Activated naive CD4-positive, alpha-beta T cell treated with anti-CD3 and anti-CD28 coated beads, Interleukin-2, amount 50 U/mL, for 72 hours (primary cell): ENCODE data around the gene SCAMP4. TPM values are rescaled to one million over a fixed set of nuclear protein-coding genes. Genes with fewer than 3 reads are reported as not detected.

ENCODE experiments used
- ATAC-seq, 2 donors: fragments of 150-1000 bp; cut with Tn5 transposase; 2 replicates each; pipeline ENCODE4 v1.10.0; 2021; ENCODE audit warnings: mild to moderate bottlenecking in 2 of 2, moderate library complexity in 2 of 2
- DNase-seq, 2 donors: peaks; one replicate each; pipeline ENCODE4 v3.0.0; 2021 to 2022; ENCODE audit warnings: low spot score in 2 of 2
- H3K27ac Mint-ChIP-seq, 2 donors: one replicate each; pipeline ENCODE4 v1.8.0; 2022; ENCODE audit warnings: mild to moderate bottlenecking in 2 of 2, mixed read lengths in 2 of 2
- H3K36me3 Mint-ChIP-seq, 2 donors: one replicate each; pipeline ENCODE4 v1.8.0; 2022; ENCODE audit warnings: mixed read lengths in 2 of 2
- H3K9me3 Mint-ChIP-seq, 2 donors: one replicate each; pipeline ENCODE4 v1.8.0; 2022; ENCODE audit warnings: mixed read lengths in 2 of 2
- total RNA-seq, 2 donors: library from RNA; stranded (reverse); gene quantifications; one replicate each; pipeline ENCODE4 v1.2.3, GENCODE V29; 2022

SCAMP4 gene
- total RNA-seq, 2 donors from 2014 or later, result 22.4 to 28.2 TPM

GRCh38 chr19:1889907-1890306, 15.3 kb upstream of the SCAMP4 start:
- ATAC-seq (no peak), DNase-seq (no peak)
- no peaks in the 10 kb centered on the region for H3K9me3 Mint-ChIP-seq
- H3K36me3 Mint-ChIP-seq, result peaks cover under 1% of the 10 kb centered on the region in 2 donors
- H3K27ac Mint-ChIP-seq, result peak overlapping the region in 1 of 2 donors; percentile 37

GRCh38 chr19:1893791-1894190, 11.4 kb upstream of the SCAMP4 start:
- DNase-seq (no peak), ATAC-seq (no peak)
- H3K36me3 Mint-ChIP-seq, result no peaks in the 10 kb centered on the region
- no peaks in the 10 kb centered on the region for H3K9me3 Mint-ChIP-seq
- H3K27ac Mint-ChIP-seq, result peak overlapping the region in 1 of 2 donors; percentile 39

- ATAC-seq, result no peak
- H3K9me3 Mint-ChIP-seq, result no peaks in the 10 kb centered on the region
- DNase-seq, result no peak
- peak overlapping the region; percentile 86 to 95 for H3K27ac Mint-ChIP-seq
- H3K36me3 Mint-ChIP-seq, result no peaks in the 10 kb centered on the region
Measured at GRCh38 chr19:1896508-1896907, 8.7 kb upstream of the SCAMP4 start.

- Mint-ChIP-seq H3K27ac (no peak overlapping the region), H3K36me3 (peaks cover 0 to 5% of the 10 kb centered on the region in 2 donors), H3K9me3 (no peaks in the 10 kb centered on the region)
- DNase-seq, result no peak
- no peak for ATAC-seq
Measured at GRCh38 chr19:1901940-1902404, 3.2 kb upstream of the SCAMP4 start.

- Mint-ChIP-seq H3K27ac (peak overlapping the region in 1 of 2 donors; percentile 84), H3K9me3 (no peaks in the 10 kb centered on the region), H3K36me3 (peaks cover 0 to 5% of the 10 kb centered on the region in 2 donors)
- no peak for DNase-seq
- ATAC-seq, result no peak
Measured at GRCh38 chr19:1902923-1903322, 2.3 kb upstream of the SCAMP4 start.

GRCh38 chr19:1904860-1905109, 414 bp upstream of the SCAMP4 start:
- peak in 1 of 2 donors; percentile 8 for ATAC-seq
- Mint-ChIP-seq H3K36me3 (peaks cover 0 to 5% of the 10 kb centered on the region in 2 donors), H3K27ac (peak overlapping the region; percentile 29 to 84), H3K9me3 (no peaks in the 10 kb centered on the region)
- DNase-seq, result no peak

DNA sequence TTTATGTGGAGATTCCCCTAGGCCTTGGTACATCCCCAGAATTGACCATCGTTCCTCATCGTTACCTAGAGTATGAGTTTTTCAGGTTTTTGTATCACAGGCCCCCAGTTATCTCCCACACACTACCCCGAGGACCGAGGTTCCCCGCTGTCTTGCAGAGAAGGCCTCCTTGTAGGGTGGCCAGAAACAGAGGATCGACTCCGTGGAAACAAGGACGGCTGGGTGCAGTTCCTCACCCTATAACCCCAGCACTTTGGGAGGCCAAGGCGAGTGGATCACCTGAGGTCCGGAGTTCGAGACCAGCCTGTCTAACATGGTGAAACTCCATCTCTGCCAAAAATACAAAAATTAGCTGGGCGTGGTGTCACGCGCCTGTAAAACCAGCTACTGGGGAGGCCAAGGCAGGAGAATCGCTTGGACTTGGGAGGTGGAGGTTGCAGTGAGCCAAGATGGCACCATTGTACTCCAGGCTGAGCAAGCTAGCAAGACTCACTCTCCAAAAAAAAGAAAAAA, 720 bp downstream of the SCAMP4 start:
- DNase-seq (no peak), ATAC-seq (no peak)
- Mint-ChIP-seq H3K9me3 (no peaks in the 10 kb centered on the region), H3K27ac (peak overlapping the region; percentile 84), H3K36me3 (peaks cover 0 to 5% of the 10 kb centered on the region in 2 donors)

- ATAC-seq (no peak), DNase-seq (no peak)
- H3K9me3 Mint-ChIP-seq, result no peaks in the 10 kb centered on the region
- peak overlapping the region in 1 of 2 donors; percentile 60 for H3K27ac Mint-ChIP-seq
- peaks cover 0 to 5% of the 10 kb centered on the region in 2 donors for H3K36me3 Mint-ChIP-seq
Measured at GRCh38 chr19:1906985-1907562, 1.9 kb downstream of the SCAMP4 start.

GRCh38 chr19:1907563-1908363, 2.6 kb downstream of the SCAMP4 start:
- Mint-ChIP-seq H3K9me3 (no peaks in the 10 kb centered on the region), H3K27ac (no peak overlapping the region), H3K36me3 (peaks cover 0 to 5% of the 10 kb centered on the region in 2 donors)
- ATAC-seq, result no peak
- no peak for DNase-seq

DNA sequence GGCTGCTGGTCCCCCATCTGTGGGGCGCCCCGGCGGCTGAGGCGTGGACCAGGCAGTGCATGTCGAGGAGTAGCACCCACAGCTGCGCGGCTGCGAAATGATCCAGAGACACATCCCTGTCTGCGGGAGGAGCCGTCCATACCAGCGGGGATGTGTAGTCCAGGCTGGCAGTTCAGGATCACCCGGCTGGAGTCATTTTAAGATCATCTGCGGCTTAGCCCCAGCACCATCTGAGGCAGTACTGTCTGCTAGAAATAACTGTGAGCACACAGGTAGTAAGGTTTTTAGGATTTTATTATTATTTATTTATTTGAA, 3.1 kb downstream of the SCAMP4 start:
- ATAC-seq, result no peak
- Mint-ChIP-seq H3K9me3 (no peaks in the 10 kb centered on the region), H3K36me3 (peaks cover 0 to 5% of the 10 kb centered on the region in 2 donors)

DNA sequence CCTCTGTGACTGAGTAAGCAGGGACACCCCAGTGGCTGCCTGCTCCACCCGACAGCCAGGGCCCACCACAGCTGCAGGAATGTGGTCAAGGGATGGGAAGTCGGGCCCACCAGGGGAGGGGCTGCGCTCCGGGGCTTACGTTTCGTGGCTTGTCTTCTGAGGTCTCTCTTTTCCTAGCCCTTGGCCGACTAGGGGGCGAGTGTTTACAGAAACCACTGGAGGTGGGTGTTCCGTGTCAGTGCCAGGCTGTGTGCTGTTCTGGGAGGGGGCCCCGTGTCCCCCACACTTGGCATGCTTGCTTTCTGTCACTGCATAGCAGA, 4.5 kb downstream of the SCAMP4 start:
- Mint-ChIP-seq H3K27ac (no peak overlapping the region), H3K9me3 (no peaks in the 10 kb centered on the region), H3K36me3 (peaks cover 0 to 5% of the 10 kb centered on the region in 2 donors)
- no peak for DNase-seq
- ATAC-seq, result no peak

More for the DNA sequence above, 3.1 kb downstream of the SCAMP4 start:
- no peak overlapping the region for H3K27ac Mint-ChIP-seq
- no peak for DNase-seq

DNA sequence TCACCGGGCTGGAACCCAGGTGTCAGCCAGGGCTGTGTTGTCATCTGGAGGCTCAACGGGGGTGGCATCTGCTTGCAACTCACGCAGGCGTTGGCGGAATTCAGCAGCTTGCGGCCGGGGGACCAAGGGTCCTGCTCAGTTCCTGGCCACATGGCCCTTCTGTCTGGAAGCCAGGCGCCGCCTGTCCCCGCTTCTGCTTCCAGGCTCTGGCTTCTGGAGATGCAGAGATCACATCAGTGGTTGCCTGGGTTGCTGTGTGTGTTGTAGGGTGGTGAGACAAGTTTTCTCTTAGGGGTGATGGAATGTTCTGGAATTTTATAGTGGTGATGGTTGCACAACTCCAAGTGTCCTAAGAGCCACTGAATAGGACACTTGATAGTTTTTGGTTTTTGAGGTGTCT, 5.0 kb downstream of the SCAMP4 start:
- no peak for ATAC-seq
- Mint-ChIP-seq H3K36me3 (peaks cover 0 to 5% of the 10 kb centered on the region in 2 donors), H3K27ac (no peak overlapping the region), H3K9me3 (no peaks in the 10 kb centered on the region)
- no peak for DNase-seq

DNA sequence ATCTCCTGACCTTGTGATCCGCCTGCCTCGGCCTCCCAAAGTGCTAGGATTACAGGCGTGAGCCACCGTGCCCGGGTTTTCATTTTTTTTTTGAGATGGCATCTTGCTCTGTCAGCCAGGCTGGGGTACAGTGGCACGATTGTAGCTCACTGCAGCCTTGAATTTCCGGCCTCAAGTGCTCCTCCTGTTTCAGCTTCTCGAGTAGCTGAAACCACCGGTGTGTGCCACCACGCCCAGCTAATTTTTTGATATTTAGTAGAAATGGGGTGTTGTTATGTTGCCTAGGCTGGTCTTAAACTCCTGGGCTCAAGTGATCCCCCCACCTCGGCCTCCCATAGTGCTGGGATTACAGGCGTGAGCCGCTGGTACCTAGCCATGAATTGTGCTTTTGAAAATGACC, 5.9 kb downstream of the SCAMP4 start:
- no peaks in the 10 kb centered on the region for H3K36me3 Mint-ChIP-seq
- no peak for ATAC-seq
- no peak overlapping the region for H3K27ac Mint-ChIP-seq
- H3K9me3 Mint-ChIP-seq, result no peaks in the 10 kb centered on the region
- DNase-seq, result no peak

DNA sequence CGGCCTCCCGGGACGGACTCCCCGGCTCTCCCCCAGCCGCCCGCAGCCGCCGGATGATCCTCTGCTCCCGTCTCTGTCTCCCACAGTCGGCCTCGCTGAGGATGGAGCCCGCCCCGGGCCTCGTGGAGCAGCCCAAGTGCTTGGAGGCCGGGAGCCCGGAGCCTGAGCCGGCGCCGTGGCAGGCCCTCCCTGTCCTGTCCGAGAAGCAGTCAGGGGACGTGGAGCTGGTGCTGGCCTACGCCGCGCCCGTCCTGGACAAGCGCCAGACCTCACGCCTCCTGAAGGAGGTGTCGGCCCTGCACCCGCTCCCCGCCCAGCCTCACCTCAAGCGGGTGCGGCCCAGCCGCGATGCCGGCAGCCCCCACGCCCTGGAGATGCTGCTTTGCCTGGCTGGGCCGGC, 6.8 kb downstream of the SCAMP4 start:
- ATAC-seq (no peak), DNase-seq (no peak)
- no peaks in the 10 kb centered on the region for H3K9me3 Mint-ChIP-seq
- no peak overlapping the region for H3K27ac Mint-ChIP-seq
- H3K36me3 Mint-ChIP-seq, result no peaks in the 10 kb centered on the region

- ATAC-seq (no peak), DNase-seq (no peak)
- Mint-ChIP-seq H3K27ac (no peak overlapping the region), H3K36me3 (no peaks in the 10 kb centered on the region), H3K9me3 (no peaks in the 10 kb centered on the region)
Measured at GRCh38 chr19:1912760-1913505, 7.7 kb downstream of the SCAMP4 start.

DNA sequence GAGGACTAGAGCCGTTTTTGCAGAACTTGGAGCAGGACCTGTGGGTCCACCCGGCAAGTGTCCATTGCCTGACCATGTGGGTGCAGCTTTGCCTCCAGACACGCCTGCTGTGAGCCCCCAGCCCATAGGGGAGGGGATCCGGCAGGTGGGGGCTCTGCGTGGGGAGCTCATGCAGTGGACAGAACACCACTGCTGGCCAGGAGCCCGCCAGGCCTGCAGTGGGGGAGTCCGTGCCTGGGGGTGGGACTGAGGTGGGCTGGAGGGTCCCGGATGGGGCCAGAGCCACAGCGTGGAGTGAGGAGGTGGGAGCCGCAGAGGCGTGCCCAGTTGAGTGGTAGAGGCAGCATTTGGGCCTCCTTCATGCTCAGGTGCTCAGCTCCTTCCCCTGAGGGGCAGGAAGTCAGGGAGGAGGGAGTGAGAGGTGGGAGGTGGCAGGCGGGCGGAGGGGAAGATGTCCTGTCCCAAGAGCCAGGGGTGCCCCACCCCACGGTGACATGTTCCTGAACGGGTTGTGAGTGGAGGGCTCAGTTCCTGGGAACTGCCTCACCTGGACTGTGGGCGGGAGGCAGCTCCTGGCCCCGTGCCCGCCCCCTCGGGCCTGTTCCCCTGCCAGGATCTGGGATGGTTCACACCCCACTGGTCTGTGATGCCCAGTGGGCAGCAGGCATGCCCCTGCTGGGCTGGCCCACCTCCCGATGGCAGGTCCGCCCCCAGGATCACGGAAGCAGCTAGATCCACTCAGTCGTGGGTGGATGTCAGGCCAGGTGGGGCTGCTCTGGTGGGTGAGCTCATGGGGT, 8.8 kb downstream of the SCAMP4 start:
- Mint-ChIP-seq H3K27ac (no peak overlapping the region), H3K36me3 (no peaks in the 10 kb centered on the region), H3K9me3 (no peaks in the 10 kb centered on the region)
- ATAC-seq (no peak), DNase-seq (no peak)

DNA sequence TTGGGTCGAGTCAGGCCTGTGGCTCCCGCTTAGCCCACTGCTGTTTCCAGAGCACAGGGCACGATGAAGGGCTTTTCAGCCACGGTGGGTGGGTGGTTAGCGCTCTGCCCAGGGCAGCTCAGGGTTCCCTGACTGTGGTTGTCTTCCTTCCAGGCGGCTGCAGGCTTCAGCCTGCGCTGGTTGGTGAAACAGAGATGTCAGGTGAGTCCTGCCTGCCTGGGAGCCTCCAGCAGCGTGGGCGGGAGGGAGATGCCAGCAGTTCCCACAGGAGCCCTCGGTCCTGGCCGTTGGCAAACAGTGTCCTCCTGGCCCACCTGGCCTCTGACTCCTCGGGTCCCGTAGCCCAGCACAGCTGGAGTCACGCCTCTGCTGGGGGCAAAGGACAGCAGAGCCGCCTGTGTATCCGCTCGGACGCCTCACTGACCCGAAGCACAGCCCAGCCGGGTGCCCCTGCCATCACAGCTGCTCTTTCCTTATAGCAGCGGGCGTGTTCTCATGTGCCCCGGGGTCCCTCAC, 9.7 kb downstream of the SCAMP4 start:
- ATAC-seq (peak in 1 of 2 donors; percentile 24), DNase-seq (no peak)
- Mint-ChIP-seq H3K9me3 (no peaks in the 10 kb centered on the region), H3K36me3 (no peaks in the 10 kb centered on the region), H3K27ac (no peak overlapping the region)
